ENCODE measurements around the gene LRRC8C.
"Not testable (repeated sequence)": the region's sequence is repeated elsewhere in the genome, so short reads cannot be mapped to it uniquely, and the experiment has no call there.

LRRC8C gene

DNA sequence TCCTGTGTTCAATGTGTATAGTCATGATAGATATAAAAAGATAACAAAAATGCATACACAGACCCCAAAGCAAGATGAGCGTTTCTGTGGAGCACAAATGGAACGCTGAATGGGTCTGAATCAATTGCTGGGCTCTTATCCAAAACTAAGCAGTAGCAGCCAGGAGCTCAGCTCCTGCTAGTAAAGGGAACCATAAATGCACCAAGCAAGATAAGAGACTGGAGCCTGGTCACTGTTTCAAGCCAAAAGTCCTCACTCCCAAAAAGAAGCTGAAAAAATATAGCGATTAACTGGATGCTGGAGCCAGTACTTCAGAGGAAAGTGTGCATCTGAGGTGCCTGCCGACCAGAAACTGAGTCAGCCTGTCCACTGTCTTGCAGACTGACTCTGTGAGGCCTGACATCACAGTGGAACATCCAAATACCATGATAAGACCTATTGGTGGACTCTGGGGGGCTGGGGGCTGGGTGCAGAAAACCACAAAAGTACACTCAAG, 68.9 kb downstream of the LRRC8C start:
- TF ChIP-seq, protein P1, sequence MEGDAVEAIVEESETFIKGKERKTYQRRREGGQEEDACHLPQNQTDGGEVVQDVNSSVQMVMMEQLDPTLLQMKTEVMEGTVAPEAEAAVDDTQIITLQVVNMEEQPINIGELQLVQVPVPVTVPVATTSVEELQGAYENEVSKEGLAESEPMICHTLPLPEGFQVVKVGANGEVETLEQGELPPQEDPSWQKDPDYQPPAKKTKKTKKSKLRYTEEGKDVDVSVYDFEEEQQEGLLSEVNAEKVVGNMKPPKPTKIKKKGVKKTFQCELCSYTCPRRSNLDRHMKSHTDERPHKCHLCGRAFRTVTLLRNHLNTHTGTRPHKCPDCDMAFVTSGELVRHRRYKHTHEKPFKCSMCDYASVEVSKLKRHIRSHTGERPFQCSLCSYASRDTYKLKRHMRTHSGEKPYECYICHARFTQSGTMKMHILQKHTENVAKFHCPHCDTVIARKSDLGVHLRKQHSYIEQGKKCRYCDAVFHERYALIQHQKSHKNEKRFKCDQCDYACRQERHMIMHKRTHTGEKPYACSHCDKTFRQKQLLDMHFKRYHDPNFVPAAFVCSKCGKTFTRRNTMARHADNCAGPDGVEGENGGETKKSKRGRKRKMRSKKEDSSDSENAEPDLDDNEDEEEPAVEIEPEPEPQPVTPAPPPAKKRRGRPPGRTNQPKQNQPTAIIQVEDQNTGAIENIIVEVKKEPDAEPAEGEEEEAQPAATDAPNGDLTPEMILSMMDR (conservative IDR thresholded peaks at IDR 0.05), result no peak

DNA sequence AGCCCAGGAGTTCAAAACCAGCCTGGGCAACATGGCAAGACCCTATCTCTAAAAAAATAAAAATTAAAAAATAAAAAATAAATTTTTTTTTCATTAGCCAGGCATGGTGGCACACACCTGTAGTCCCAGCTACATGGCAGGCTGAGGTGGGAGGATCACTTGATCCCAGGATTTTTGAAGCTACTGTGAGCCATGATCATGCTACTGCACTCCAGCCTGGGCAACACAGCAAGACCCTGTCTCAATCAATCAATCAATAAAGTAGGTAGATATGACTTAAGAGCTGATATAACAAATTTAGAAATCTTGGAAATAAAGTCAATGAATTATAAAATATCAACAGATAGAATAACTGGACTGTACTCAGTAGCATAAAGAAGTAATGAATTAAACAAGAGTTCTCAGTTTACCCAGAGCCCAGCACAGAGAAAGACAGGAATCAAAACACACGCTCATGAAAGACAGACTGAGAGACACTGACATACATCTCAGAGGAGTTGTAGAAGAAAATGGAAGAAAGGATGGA, 69.7 kb downstream of the LRRC8C start:
- TF ChIP-seq, protein P1 (conservative IDR thresholded peaks at IDR 0.05), result no peak
- H3K27ac ChIP-seq, result no peak overlapping the region

More for the DNA sequence above, 68.9 kb downstream of the LRRC8C start:
- H3K27ac ChIP-seq, result peak overlapping the region; percentile 21; the same call in 1 of the 2 replicates

- TF ChIP-seq, protein P1 (conservative IDR thresholded peaks at IDR 0.05), result no peak
- no peak overlapping the region for H3K27ac ChIP-seq
These were observed 70.5 kb downstream of the LRRC8C start for GRCh38 chr1:89703469-89703868.

DNA sequence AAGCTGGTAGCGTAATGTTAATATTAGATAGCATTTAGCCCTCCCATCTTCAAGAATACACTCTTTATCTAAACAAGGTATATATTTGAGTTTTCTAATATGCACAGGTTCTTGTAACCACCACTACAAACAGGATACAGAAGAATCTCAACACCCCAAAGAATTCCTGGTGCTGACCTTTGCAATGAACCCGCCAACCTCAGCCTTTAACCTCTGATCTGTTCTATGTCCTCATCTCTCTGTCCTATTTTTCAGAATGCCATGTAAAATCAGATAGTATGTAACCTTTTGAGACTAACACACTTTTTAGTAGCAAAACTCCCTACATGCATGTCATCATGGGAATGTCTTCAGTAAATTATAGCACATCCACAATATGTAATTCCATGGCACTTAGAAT, 71.1 kb downstream of the LRRC8C start:
- H3K27ac ChIP-seq, result no peak overlapping the region
- TF ChIP-seq, protein P1 (conservative IDR thresholded peaks at IDR 0.05), result no peak

- H3K27ac ChIP-seq, result not testable (repeated sequence)
These were observed 72.0 kb downstream of the LRRC8C start for GRCh38 chr1:89704885-89705284.

GRCh38 chr1:89705901-89706699, 73.2 kb downstream of the LRRC8C start:
- TF ChIP-seq, protein P1 (conservative IDR thresholded peaks at IDR 0.05), result no peak
- H3K27ac ChIP-seq, result 0 out of 2 replicates have a peak overlapping the region, but pooled peaks have one; percentile 27

DNA sequence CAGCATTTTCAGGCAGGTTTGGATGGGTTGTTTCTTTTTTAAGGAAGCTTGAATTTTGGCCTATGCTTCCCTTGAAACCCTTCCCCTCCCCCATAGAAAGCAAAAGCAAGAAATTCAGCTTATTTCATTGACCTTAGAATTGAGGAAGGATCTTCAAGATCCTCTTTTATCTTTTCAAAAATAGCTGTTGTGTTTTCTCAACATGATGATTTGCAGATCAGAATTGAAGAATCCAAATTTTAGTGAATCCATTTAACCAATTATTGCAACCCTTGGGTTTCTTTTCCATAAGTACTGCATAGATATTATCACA, 73.7 kb downstream of the LRRC8C start:
- TF ChIP-seq, protein P1 (conservative IDR thresholded peaks at IDR 0.05), result no peak

More for the DNA sequence above, 73.7 kb downstream of the LRRC8C start:
- no peak overlapping the region for H3K27ac ChIP-seq

Measured in VCaP (cell line).